ENCODE results near the gene RAB11B.
"Not testable (repeated sequence)": the region's sequence is repeated elsewhere in the genome, so short reads cannot be mapped to it uniquely, and the experiment has no call there.

The RAB11B gene

GRCh38 chr19:8371011-8371804 is 19.0 kb upstream of the RAB11B start:
- DNase-seq: no peak

GRCh38 chr19:8373867-8374813 is 16.0 kb upstream of the RAB11B start:
- DNase-seq: no peak

GRCh38 chr19:8375766-8376165 is 14.4 kb upstream of the RAB11B start:
- not testable (repeated sequence) for DNase-seq

- not testable (repeated sequence) for DNase-seq
Observed at GRCh38 chr19:8376373-8376974, 13.7 kb upstream of the RAB11B start.

- no peak for DNase-seq
Observed at GRCh38 chr19:8377598-8377997, 12.6 kb upstream of the RAB11B start.

GRCh38 chr19:8379156-8379891 is 10.8 kb upstream of the RAB11B start:
- not testable (repeated sequence) for DNase-seq

- DNase-seq: not testable (repeated sequence)
Observed at GRCh38 chr19:8384569-8384968, 5.6 kb upstream of the RAB11B start.

GRCh38 chr19:8385103-8385502 is 5.1 kb upstream of the RAB11B start:
- DNase-seq: not testable (repeated sequence)

- not testable (repeated sequence) for DNase-seq
Observed at GRCh38 chr19:8385566-8385965, 4.6 kb upstream of the RAB11B start.

- not testable (repeated sequence) for DNase-seq
Observed at GRCh38 chr19:8386419-8386818, 3.7 kb upstream of the RAB11B start.

- no peak for DNase-seq
Observed at GRCh38 chr19:8386990-8387389, 3.2 kb upstream of the RAB11B start.

- no peak for DNase-seq
Observed at GRCh38 chr19:8387688-8388611, 2.2 kb upstream of the RAB11B start.

- no peak for DNase-seq
Observed at GRCh38 chr19:8388612-8388958, 1.6 kb upstream of the RAB11B start.

GRCh38 chr19:8390617-8390981 is 439 bp downstream of the RAB11B start:
- DNase-seq: peak; percentile 90

- DNase-seq: no peak
Observed at GRCh38 chr19:8391198-8392016, 1.2 kb downstream of the RAB11B start.

- DNase-seq: no peak
Observed at GRCh38 chr19:8392017-8392591, 1.9 kb downstream of the RAB11B start.

GRCh38 chr19:8393192-8393870 is 3.2 kb downstream of the RAB11B start:
- DNase-seq: no peak

- no peak for DNase-seq
Observed at GRCh38 chr19:8393871-8394250, 3.7 kb downstream of the RAB11B start.

- DNase-seq: no peak
Observed at GRCh38 chr19:8395621-8396082, 5.5 kb downstream of the RAB11B start.

- DNase-seq: no peak
Observed at GRCh38 chr19:8396185-8396562, 6.0 kb downstream of the RAB11B start.

Data from stimulated activated CD4-positive, alpha-beta T cell treated with anti-CD3 and anti-CD28 coated beads, Interleukin-4, amount 100 ng/mL, for 24 hours (primary cell).